ENCODE measurements around the gene ZNF417. TPM values are rescaled to one million over a fixed set of nuclear protein-coding genes. Genes with fewer than 3 reads are reported as not detected.

The ZNF417 gene
- total and polyA plus RNA-seq, 2 of the 13 experiments (the other 11 are each of a cell fraction or from before 2014, with no cell fraction given): 2.9 to 13.7 TPM

DNA sequence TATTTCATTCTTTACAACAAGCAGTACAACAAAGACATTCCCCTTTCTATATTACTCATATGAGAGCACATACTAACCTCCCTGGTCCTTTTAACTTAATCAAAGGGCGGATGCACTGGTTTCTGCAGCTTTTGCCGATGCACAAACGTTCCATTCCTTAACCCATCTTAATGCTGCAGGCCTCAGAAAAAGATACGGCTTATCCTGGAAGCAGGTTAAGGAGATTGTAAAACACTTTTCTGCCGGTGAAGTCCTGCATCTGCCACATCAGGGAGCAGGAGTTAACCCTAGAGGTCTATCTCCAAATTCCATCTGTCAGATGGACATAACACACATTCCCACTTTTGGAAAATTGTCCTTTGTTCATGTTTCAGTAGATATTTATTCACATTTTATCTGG is 16.1 kb downstream of the ZNF417 start:
- DNase-seq (ENCODE audit: low spot score) (no peak), FAIRE-seq (no peak), ATAC-seq (no peak)
- 86% methylated on average over 5 of the region's 5 CpGs for WGBS (ENCODE audit: low lambda C conversion rate)
- BruUV-seq (replicated peaks): no TSS peak
- Histone ChIP-seq H2AFZ (ENCODE audit: low read length) (no peak overlapping the region), H3K79me2 (ENCODE audit: insufficient read depth, low read length) (no peaks in the 10 kb centered on the region), H3K4me2 (ENCODE audit: low read depth, low read length) (no peak overlapping the region), H3K36me3 (replicated peaks in 1 of 2; ENCODE audit: control insufficient read depth in 1 of 2, insufficient read depth in 2 of 2, low read length in 2 of 2) (no peaks in the 10 kb centered on the region), H3K4me1 (ENCODE audit: insufficient read depth, low read length) (peaks cover 12% of the 10 kb centered on the region), H4K20me1 (ENCODE audit: insufficient read depth, low read length) (no peaks in the 10 kb centered on the region), H3K27me3 (ENCODE audit: control insufficient read depth in 1 of 2, insufficient read depth in 2 of 2, low read length in 2 of 2) (no peaks in the 10 kb centered on the region), H3K9ac (ENCODE audit: insufficient read depth, low read depth, low read length) (no peak overlapping the region), H3K9me3 (ENCODE audit: low read length) (no peaks in the 10 kb centered on the region), H3K4me3 (replicated peaks in 1 of 3; ENCODE audit: insufficient read depth in 1 of 3, low read depth in 2 of 3, low read length in 3 of 3) (no peak overlapping the region), H3K27ac (ENCODE audit: extremely low read length, insufficient read depth, low read length) (no peak overlapping the region)
- intact Hi-C loops (cut with micrococcal nuclease; ENCODE audit: unreplicated experiment): loop anchor here (5.0 kb wide), 1 partner anchor 433 kb away; no protein-coding TSS in a partner anchor
- in situ Hi-C loops (cut with HindIII; ENCODE audit: extremely low pct_ligation_motif_present, low pct_unique_long_range_greater_than_20kb): no loop called here
- CTCF ChIA-PET (ENCODE audit: low intra/inter-chr PET ratio, low total read pairs): no interaction called here
- POLR2A ChIA-PET: no interaction called here
- TF ChIP-seq, protein P1, sequence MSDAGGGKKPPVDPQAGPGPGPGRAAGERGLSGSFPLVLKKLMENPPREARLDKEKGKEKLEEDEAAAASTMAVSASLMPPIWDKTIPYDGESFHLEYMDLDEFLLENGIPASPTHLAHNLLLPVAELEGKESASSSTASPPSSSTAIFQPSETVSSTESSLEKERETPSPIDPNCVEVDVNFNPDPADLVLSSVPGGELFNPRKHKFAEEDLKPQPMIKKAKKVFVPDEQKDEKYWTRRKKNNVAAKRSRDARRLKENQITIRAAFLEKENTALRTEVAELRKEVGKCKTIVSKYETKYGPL (CRISPR knock-in tag; IDR thresholded peaks at IDR 0.05): no peak
- TF ChIP-seq NFRKB (IDR thresholded peaks at IDR 0.05) (no peak), ZBTB8A (CRISPR knock-in tag; IDR thresholded peaks at IDR 0.05; ENCODE audit: borderline replicate concordance, low read depth) (no peak), ZMYM3 (CRISPR knock-in tag; IDR thresholded peaks at IDR 0.05) (no peak), ZSCAN21 (CRISPR knock-in tag; IDR thresholded peaks at IDR 0.05; ENCODE audit: borderline replicate concordance) (no peak), ZNF12 (CRISPR knock-in tag; IDR thresholded peaks at IDR 0.05) (no peak), ESRRA (CRISPR knock-in tag; IDR thresholded peaks at IDR 0.05; ENCODE audit: low read depth) (no peak), KMT2A (CRISPR knock-in tag; IDR thresholded peaks at IDR 0.05) (no peak), CC2D1A (CRISPR knock-in tag; IDR thresholded peaks at IDR 0.05) (no peak)
- TF ChIP-seq, protein P2, sequence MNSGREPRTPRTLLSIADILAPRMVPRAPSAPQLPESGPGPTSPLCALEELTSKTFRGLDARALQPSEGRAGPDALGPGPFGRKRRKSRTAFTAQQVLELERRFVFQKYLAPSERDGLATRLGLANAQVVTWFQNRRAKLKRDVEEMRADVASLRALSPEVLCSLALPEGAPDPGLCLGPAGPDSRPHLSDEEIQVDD (CRISPR knock-in tag; IDR thresholded peaks at IDR 0.05; ENCODE audit: borderline replicate concordance): no peak
- TF ChIP-seq, protein P3, sequence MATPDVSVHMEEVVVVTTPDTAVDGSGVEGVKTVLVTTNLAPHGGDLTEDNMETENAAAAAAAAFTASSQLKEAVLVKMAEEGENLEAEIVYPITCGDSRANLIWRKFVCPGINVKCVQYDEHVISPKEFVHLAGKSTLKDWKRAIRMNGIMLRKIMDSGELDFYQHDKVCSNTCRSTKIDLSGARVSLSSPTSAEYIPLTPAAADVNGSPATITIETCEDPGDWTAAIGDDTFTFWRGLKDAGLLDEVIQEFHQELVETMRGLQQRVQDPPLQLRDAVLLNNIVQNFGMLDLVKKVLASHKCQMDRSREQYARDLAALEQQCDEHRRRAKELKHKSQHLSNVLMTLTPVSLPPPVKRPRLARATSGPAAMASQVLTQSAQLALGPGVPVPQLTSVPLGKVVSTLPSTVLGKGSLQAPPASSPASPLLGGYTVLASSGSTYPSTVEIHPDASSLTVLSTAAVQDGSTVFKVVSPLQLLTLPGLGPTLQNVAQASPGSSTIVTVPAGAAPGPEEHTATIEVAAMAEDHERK (CRISPR knock-in tag; IDR thresholded peaks at IDR 0.05; ENCODE audit: low read depth): no peak
- TF ChIP-seq, protein P4, sequence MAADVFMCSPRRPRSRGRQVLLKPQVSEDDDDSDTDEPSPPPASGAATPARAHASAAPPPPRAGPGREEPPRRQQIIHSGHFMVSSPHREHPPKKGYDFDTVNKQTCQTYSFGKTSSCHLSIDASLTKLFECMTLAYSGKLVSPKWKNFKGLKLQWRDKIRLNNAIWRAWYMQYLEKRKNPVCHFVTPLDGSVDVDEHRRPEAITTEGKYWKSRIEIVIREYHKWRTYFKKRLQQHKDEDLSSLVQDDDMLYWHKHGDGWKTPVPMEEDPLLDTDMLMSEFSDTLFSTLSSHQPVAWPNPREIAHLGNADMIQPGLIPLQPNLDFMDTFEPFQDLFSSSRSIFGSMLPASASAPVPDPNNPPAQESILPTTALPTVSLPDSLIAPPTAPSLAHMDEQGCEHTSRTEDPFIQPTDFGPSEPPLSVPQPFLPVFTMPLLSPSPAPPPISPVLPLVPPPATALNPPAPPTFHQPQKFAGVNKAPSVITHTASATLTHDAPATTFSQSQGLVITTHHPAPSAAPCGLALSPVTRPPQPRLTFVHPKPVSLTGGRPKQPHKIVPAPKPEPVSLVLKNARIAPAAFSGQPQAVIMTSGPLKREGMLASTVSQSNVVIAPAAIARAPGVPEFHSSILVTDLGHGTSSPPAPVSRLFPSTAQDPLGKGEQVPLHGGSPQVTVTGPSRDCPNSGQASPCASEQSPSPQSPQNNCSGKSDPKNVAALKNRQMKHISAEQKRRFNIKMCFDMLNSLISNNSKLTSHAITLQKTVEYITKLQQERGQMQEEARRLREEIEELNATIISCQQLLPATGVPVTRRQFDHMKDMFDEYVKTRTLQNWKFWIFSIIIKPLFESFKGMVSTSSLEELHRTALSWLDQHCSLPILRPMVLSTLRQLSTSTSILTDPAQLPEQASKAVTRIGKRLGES (CRISPR knock-in tag; IDR thresholded peaks at IDR 0.05; ENCODE audit: borderline replicate concordance): no peak
- TF ChIP-seq, protein P5, sequence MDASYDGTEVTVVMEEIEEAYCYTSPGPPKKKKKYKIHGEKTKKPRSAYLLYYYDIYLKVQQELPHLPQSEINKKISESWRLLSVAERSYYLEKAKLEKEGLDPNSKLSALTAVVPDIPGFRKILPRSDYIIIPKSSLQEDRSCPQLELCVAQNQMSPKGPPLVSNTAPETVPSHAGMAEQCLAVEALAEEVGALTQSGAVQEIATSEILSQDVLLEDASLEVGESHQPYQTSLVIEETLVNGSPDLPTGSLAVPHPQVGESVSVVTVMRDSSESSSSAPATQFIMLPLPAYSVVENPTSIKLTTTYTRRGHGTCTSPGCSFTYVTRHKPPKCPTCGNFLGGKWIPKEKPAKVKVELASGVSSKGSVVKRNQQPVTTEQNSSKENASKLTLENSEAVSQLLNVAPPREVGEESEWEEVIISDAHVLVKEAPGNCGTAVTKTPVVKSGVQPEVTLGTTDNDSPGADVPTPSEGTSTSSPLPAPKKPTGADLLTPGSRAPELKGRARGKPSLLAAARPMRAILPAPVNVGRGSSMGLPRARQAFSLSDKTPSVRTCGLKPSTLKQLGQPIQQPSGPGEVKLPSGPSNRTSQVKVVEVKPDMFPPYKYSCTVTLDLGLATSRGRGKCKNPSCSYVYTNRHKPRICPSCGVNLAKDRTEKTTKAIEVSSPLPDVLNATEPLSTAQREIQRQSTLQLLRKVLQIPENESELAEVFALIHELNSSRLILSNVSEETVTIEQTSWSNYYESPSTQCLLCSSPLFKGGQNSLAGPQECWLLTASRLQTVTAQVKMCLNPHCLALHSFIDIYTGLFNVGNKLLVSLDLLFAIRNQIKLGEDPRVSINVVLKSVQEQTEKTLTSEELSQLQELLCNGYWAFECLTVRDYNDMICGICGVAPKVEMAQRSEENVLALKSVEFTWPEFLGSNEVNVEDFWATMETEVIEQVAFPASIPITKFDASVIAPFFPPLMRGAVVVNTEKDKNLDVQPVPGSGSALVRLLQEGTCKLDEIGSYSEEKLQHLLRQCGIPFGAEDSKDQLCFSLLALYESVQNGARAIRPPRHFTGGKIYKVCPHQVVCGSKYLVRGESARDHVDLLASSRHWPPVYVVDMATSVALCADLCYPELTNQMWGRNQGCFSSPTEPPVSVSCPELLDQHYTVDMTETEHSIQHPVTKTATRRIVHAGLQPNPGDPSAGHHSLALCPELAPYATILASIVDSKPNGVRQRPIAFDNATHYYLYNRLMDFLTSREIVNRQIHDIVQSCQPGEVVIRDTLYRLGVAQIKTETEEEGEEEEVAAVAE (CRISPR knock-in tag; IDR thresholded peaks at IDR 0.05; ENCODE audit: borderline replicate concordance): no peak
- TF ChIP-seq, protein P6, sequence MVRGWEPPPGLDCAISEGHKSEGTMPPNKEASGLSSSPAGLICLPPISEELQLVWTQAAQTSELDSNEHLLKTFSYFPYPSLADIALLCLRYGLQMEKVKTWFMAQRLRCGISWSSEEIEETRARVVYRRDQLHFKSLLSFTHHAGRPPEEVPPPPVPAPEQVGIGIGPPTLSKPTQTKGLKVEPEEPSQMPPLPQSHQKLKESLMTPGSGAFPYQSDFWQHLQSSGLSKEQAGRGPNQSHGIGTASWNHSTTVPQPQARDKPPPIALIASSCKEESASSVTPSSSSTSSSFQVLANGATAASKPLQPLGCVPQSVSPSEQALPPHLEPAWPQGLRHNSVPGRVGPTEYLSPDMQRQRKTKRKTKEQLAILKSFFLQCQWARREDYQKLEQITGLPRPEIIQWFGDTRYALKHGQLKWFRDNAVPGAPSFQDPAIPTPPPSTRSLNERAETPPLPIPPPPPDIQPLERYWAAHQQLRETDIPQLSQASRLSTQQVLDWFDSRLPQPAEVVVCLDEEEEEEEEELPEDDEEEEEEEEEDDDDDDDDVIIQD (CRISPR knock-in tag; IDR thresholded peaks at IDR 0.05; ENCODE audit: low read depth): no peak

All from HepG2 (cell line).